Common myeloid progenitor, CD34-positive (primary cell): ENCODE data around the gene FST.

Experiments used
- CTCF ChIA-PET: fragments of 350-600 bp; sonication (Branson Sonifier 250); formaldehyde crosslinking; loops from one replicate; lab custom pipeline; 2021; ENCODE audit warnings: antibody characterized with exemption; lab: Charles Lee
- POLR2A ChIA-PET: fragments of 350-600 bp; sonication (Branson Sonifier 250); formaldehyde crosslinking; loops from one replicate; lab custom pipeline; 2021; ENCODE audit warnings: antibody characterized with exemption; lab: Charles Lee
- DNase-seq, 3 donors: peaks; one replicate each; pipeline versions ENCODE4 v3.0.0 to v3.0.0-alpha.2; 2013
- H3K27ac ChIP-seq, 2 experiments: 1 replicate in 1 of 2; 2 replicates in 1 of 2; pipeline ENCODE4 v1.7.0; 2013; ENCODE audit warnings: inconsistent platforms in 2 of 2, low read length in 2 of 2, mild to moderate bottlenecking in 2 of 2, low read depth in 1 of 2, moderate library complexity in 1 of 2; ENCODE audit not compliant: severe bottlenecking in 2 of 2, insufficient read depth in 1 of 2, poor library complexity in 1 of 2
- H3K27me3 ChIP-seq, 5 experiments: replicated peaks in 2 of 5; 1 replicate in 3 of 5; 2 replicates in 2 of 5; pipeline versions ENCODE4 v1.6.1 to v1.7.0; 2013; ENCODE audit warnings: low read length in 4 of 5, mild to moderate bottlenecking in 2 of 5, moderate library complexity in 2 of 5, inconsistent platforms in 1 of 5; ENCODE audit not compliant: insufficient read depth in 5 of 5, control insufficient read depth in 4 of 5
- H3K36me3 ChIP-seq, 4 experiments: 1 replicate in 2 of 4; 2 replicates in 2 of 4; pipeline versions ENCODE4 v1.6.1 to v1.7.0; 2013; ENCODE audit warnings: low read length in 3 of 4, control low read depth in 1 of 4, mild to moderate bottlenecking in 1 of 4; ENCODE audit not compliant: control insufficient read depth in 4 of 4, insufficient read depth in 4 of 4
- H3K4me1 ChIP-seq, 4 experiments: 1 replicate in 3 of 4; 2 replicates in 1 of 4; pipeline versions ENCODE4 v1.6.1 to v1.7.1; 2013; ENCODE audit warnings: low read length in 3 of 4, mild to moderate bottlenecking in 3 of 4, control low read depth in 1 of 4, inconsistent platforms in 1 of 4, moderate library complexity in 1 of 4; ENCODE audit not compliant: control insufficient read depth in 4 of 4, insufficient read depth in 4 of 4; ENCODE audit errors: control extremely low read depth in 1 of 4
- H3K4me3 ChIP-seq, 7 experiments: 1 replicate in 4 of 7; 2 replicates in 3 of 7; pipeline versions ENCODE4 v1.5.1 to v1.7.0; 2013; ENCODE audit warnings: mild to moderate bottlenecking in 7 of 7, low read length in 6 of 7, moderate library complexity in 6 of 7, inconsistent platforms in 2 of 7, low read depth in 2 of 7, control low read depth in 1 of 7; ENCODE audit not compliant: insufficient read depth in 4 of 7, control insufficient read depth in 1 of 7; ENCODE audit errors: extremely low read depth in 1 of 7
- H3K9me3 ChIP-seq, 5 experiments: 1 replicate in 4 of 5; 2 replicates in 1 of 5; pipeline versions ENCODE4 v1.6.1 to v1.7.1; 2013; ENCODE audit warnings: low read length in 4 of 5, mild to moderate bottlenecking in 2 of 5, inconsistent platforms in 1 of 5, low read depth in 1 of 5, moderate library complexity in 1 of 5; ENCODE audit not compliant: control insufficient read depth in 4 of 5, insufficient read depth in 2 of 5; ENCODE audit errors: control extremely low read depth in 1 of 5
- WGBS: methylation state at CpG from one replicate; pipeline ENCODE4 v1.1.5; 2013; ENCODE audit not compliant: insufficient coverage; 5-methylcytosine and 5-hydroxymethylcytosine counted together

Gene FST

DNA sequence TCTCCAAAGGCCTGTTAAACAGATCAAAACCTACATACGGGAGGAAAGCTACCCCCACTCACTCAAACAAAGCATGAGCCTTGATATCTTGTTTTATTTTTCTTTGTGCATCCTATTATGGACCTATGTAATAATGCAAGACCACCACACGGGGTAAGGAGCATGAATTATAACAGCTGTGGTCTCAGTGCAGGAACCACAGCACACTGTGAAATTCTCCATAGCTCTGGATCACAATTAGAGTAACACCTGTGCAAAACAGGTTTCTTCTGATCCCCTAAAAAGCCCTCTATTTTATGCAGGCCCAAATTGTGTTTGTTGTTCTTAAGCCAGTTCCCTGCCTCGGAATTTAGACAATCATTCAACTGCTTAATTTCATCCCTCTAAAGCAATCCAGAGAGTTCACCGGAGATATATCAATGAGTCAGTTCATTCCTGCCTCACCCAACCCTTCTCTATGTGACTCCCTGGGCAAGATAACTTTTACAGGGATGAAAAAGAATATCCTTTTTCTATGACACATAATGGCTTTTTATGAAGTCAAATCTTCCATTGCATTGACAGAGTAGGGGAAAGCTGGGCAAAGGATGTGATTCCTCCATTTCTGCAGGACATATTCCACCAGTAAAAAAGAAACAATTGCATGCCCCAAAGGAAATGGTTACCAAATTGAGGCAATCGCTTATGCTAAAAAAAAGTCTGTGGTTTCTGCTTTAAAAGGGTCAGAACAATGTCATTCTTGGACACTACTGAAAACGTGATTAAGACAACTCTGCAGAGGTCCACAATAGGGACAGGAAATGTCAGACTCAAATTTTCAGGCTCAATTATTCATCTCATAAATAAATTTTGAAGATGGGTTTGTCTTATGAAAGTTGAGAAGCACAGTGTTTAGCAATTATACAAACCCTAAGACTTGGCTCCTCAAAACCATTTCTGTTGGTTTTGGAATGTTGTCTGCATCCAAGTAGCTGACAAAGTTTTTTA lies 41.6 kb upstream of the FST start:
- Histone ChIP-seq H3K27me3 (no peaks in the 10 kb centered on the region), H3K4me3 (no peak overlapping the region), H3K4me1 (no peaks in the 10 kb centered on the region), H3K36me3 (no peaks in the 10 kb centered on the region), H3K9me3 (no peaks in the 10 kb centered on the region), H3K27ac (no peak overlapping the region)
- 79% methylated on average over 5 of the region's 6 CpGs for WGBS
- ChIA-PET CTCF (interaction anchor here (1.6 kb wide), 1 partner anchor 12 kb away, joined by 4 read pairs; no protein-coding TSS in a partner anchor), POLR2A (no interaction called here)
- no peak for DNase-seq

DNA sequence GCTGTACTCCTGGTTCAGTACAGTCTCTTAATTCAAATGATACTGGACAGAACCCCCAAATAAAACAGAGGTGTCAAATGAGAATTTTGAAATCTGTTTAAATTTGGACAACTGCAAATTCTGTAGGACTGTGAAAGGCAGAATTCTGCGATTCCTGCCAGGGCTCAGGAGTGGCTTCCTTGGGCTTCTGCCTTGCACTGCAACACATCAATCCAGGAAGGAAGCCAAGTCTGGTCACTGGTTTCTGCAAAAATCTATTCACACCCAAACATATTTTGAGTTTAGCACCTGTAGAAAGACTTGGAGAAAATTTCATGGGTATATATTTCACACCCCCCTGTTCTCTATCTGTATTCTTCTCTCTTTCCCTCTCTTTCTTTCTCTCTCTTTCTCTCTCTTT lies 37.5 kb upstream of the FST start:
- no CpG with 5 or more reads among the region's 1 CpG for WGBS
- H3K27ac ChIP-seq: no peak overlapping the region

DNA sequence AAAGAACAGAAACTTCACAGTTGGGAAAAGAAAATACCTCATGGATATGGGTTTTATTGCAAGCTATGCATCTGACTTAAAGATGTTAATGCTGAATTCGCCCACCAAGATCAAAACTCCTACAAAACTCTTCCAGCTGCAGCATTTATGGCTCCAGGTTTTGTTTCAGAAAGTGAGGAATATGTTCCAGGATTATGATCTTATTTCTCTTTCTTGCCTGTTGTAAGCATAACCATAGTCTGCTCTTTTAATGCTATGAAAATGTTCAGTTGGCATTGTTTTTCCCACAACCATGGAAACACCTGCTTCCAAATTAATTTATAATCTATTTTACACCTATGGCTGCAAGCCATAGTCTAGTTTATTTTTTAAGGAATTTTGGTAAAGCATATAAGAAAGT lies 34.9 kb upstream of the FST start:
- CTCF ChIA-PET: no interaction called here
- Histone ChIP-seq H3K36me3 (no peaks in the 10 kb centered on the region), H3K4me1 (no peaks in the 10 kb centered on the region), H3K9me3 (no peaks in the 10 kb centered on the region), H3K27me3 (no peaks in the 10 kb centered on the region), H3K27ac (no peak overlapping the region), H3K4me3 (no peak overlapping the region)
- DNase-seq: no peak
- POLR2A ChIA-PET: no interaction called here
- WGBS: no CpG with 5 or more reads among the region's 1 CpG

More for the DNA sequence above, 37.5 kb upstream of the FST start:
- ChIA-PET POLR2A (interaction anchor here (0.6 kb wide), 1 partner anchor 23 kb away, joined by 4 read pairs; no protein-coding TSS in a partner anchor), CTCF (no interaction called here)
- no peak for DNase-seq
- no peak overlapping the region for H3K4me3 ChIP-seq
- H3K9me3 ChIP-seq: no peaks in the 10 kb centered on the region
- no peaks in the 10 kb centered on the region for H3K36me3 ChIP-seq
- no peaks in the 10 kb centered on the region for H3K4me1 ChIP-seq
- no peaks in the 10 kb centered on the region for H3K27me3 ChIP-seq

DNA sequence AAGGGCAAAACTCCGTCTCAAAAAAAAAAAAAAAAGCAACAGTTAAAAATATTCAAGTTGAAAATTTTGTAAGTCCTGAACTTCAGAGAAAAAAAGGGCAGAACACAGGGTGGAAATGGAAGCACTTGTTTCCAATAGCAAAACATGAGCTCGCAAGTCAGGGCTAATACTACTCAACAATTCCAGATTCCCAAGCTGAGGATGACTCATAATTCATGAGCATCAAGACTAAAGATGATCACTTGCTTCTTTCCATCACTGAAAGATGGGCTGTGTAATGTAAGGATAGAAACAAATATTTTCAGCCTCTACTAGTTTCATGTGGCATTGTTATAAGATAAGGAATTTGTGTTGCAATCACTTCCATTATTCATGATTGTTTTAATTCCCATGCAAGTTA lies 33.5 kb upstream of the FST start:
- Histone ChIP-seq H3K9me3 (no peaks in the 10 kb centered on the region), H3K27ac (no peak overlapping the region), H3K27me3 (no peaks in the 10 kb centered on the region), H3K4me3 (no peak overlapping the region), H3K36me3 (no peaks in the 10 kb centered on the region), H3K4me1 (no peaks in the 10 kb centered on the region)
- WGBS: 86% methylated on average over 1 of the region's 2 CpGs
- ChIA-PET POLR2A (no interaction called here), CTCF (no interaction called here)
- no peak for DNase-seq

DNA sequence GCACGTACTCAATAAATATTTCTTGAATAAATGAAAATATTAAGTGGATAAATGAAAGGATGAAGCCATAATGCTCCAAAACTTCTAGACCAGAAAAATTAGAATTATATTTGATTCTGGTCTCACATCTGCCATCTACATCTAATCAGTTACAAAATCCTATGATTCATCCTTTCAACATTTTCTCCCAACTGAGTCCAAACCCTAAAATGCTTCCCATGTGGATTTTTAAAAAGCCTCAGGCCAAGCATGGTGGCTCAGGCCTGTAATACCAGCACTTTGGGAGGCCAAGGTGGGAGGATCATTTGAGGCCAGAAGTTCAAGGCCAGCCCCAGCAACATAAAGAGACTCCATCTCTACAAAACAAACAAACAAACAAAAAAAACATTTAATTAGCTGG lies 31.6 kb upstream of the FST start:
- Histone ChIP-seq H3K4me3 (no peak overlapping the region), H3K4me1 (no peaks in the 10 kb centered on the region), H3K36me3 (no peaks in the 10 kb centered on the region), H3K27me3 (peaks cover 0 to 2% (median 0%) of the 10 kb centered on the region in 5 experiments), H3K9me3 (no peaks in the 10 kb centered on the region), H3K27ac (no peak overlapping the region)
- DNase-seq: no peak
- ChIA-PET POLR2A (no interaction called here), CTCF (no interaction called here)
- WGBS: no CpG with 5 or more reads among the region's 1 CpG

DNA sequence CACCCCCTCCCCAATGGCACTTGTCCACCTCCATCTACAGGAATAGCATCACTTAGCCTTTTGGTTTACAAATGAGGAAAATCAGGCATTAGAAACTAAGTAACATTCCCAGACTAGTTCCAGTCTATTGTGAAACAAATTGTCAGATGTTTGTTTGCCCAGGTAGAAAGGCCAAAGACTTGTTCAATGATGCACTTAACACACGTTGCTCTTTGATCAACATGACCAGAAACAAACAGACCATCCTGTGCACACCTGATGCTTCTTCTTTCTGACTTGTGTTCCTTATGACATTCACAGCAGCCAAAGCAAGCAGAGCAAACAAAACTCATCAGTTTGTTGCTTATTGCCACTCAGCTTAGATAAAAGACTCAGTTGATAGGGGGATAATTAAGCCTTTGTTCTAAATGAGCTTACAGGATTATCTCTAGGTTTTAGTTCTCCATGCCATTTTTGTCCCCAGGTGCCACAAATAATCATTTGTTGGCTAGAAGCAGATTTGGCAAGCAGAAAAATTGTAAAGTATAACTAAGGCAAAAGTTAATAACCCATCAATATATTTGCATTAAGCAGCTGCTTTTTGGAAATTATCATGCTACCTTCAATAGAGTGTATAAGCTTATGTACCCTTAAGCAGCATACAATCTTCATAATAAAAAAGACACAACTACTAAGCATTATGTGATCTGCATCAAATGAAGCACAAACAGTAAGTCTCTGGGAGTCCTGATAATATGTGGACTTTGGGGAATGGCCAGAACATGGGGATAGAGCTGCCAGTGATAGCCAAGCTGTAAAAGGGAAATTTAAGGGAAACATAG lies 26.3 kb upstream of the FST start:
- peaks cover 0 to 2% (median 0%) of the 10 kb centered on the region in 5 experiments for H3K9me3 ChIP-seq
- CTCF ChIA-PET: interaction anchor here (0.8 kb wide), 1 partner anchor 16 kb away, joined by 4 read pairs; no protein-coding TSS in a partner anchor
- no peak overlapping the region for H3K4me3 ChIP-seq
- H3K27me3 ChIP-seq: peaks cover 0 to 5% (median 0%) of the 10 kb centered on the region in 5 experiments
- no peak overlapping the region for H3K27ac ChIP-seq
- DNase-seq: no peak
- 67% methylated on average over 1 of the region's 1 CpG for WGBS
- no peaks in the 10 kb centered on the region for H3K36me3 ChIP-seq
- POLR2A ChIA-PET: no interaction called here
- H3K4me1 ChIP-seq: no peaks in the 10 kb centered on the region

DNA sequence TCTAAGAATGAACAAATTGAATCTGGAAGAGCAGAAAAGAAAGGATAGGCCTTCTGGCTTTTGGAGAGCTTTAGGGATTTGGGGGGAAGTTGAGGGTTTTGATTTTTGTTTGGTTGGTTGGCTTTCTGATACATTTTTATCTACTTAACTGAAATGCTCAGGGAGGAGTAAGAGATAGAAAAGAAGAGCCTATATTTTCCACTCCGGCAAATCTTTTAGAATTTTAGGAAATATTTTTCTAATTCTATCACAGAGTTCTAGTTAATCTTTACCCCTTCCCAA lies 25.8 kb upstream of the FST start:
- POLR2A ChIA-PET: no interaction called here
- Histone ChIP-seq H3K4me1 (no peaks in the 10 kb centered on the region), H3K9me3 (peaks cover 0 to 3% (median 0%) of the 10 kb centered on the region in 5 experiments), H3K27me3 (peaks cover 0 to 5% (median 0%) of the 10 kb centered on the region in 5 experiments), H3K27ac (no peak overlapping the region), H3K4me3 (no peak overlapping the region), H3K36me3 (no peaks in the 10 kb centered on the region)
- WGBS: no CpG with 5 or more reads among the region's 1 CpG
- DNase-seq: no peak
- CTCF ChIA-PET: interaction anchor here (0.8 kb wide), 1 partner anchor 16 kb away, joined by 4 read pairs; no protein-coding TSS in a partner anchor
